ENCODE data around the gene PDIA6. TPM values are rescaled to one million over a fixed set of nuclear protein-coding genes. Genes with fewer than 3 reads are reported as not detected.
"Not testable (repeated sequence)": the region's sequence is repeated elsewhere in the genome, so short reads cannot be mapped to it uniquely, and the experiment has no call there.

PDIA6 gene
- total RNA-seq, 2 donors from 2014 or later = 109 to 213 TPM

- Histone ChIP-seq H3K4me1 (replicated peaks) (no peaks in the 10 kb centered on the region), H3K27ac (no peak overlapping the region), H3K27me3 (replicated peaks; ENCODE audit: insufficient read depth) (no peaks in the 10 kb centered on the region), H3K9me3 (no peaks in the 10 kb centered on the region), H3K4me3 (no peak overlapping the region), H3K36me3 (peaks cover 0 to 18% of the 10 kb centered on the region in 2 donors)
- no peak for DNase-seq (ENCODE audit: low spot score)
- TF ChIP-seq CTCF (IDR thresholded peaks at IDR 0.05) (no peak), POLR2AphosphoS5 (IDR thresholded peaks at IDR 0.05) (no peak), POLR2A (IDR thresholded peaks at IDR 0.05) (no peak)
- intact Hi-C loops (cut with DNase I) = no loop called here
- 75% methylated on average over 4 of the region's 4 CpGs for WGBS
Observed at GRCh38 chr2:10783421-10783820, 29.2 kb downstream of the PDIA6 start.

GRCh38 chr2:10781746-10782145 lies 30.8 kb downstream of the PDIA6 start:
- WGBS = 88% methylated on average over 8 of the region's 8 CpGs
- intact Hi-C loops (cut with DNase I) = no loop called here
- peaks cover 0 to 11% of the 10 kb centered on the region in 2 donors for H3K36me3 ChIP-seq

GRCh38 chr2:10780821-10781220 lies 31.8 kb downstream of the PDIA6 start:
- DNase-seq (ENCODE audit: low spot score); H3K9me3 ChIP-seq; intact Hi-C loops (cut with DNase I); H3K27me3 ChIP-seq (replicated peaks; ENCODE audit: insufficient read depth); H3K4me1 ChIP-seq (replicated peaks); H3K36me3 ChIP-seq; H3K27ac ChIP-seq; H3K4me3 ChIP-seq: not testable (repeated sequence)
- 94% methylated on average over 11 of the region's 11 CpGs for WGBS

More at GRCh38 chr2:10781746-10782145, 30.8 kb downstream of the PDIA6 start:
- no peaks in the 10 kb centered on the region for H3K4me1 ChIP-seq (replicated peaks)
- no peak overlapping the region for H3K4me3 ChIP-seq
- DNase-seq (ENCODE audit: low spot score) = no peak
- no peaks in the 10 kb centered on the region for H3K27me3 ChIP-seq (replicated peaks; ENCODE audit: insufficient read depth)
- no peak overlapping the region for H3K27ac ChIP-seq
- no peaks in the 10 kb centered on the region for H3K9me3 ChIP-seq
- TF ChIP-seq POLR2AphosphoS5 (IDR thresholded peaks at IDR 0.05) = no peak
- TF ChIP-seq POLR2A (IDR thresholded peaks at IDR 0.05) = no peak
- TF ChIP-seq CTCF (IDR thresholded peaks at IDR 0.05) = no peak

GRCh38 chr2:10780491-10780820 lies 32.1 kb downstream of the PDIA6 start:
- Histone ChIP-seq H3K36me3 (peaks cover 0 to 8% of the 10 kb centered on the region in 2 donors), H3K27ac (no peak overlapping the region), H3K9me3 (no peaks in the 10 kb centered on the region), H3K27me3 (replicated peaks; ENCODE audit: insufficient read depth) (no peaks in the 10 kb centered on the region), H3K4me3 (no peak overlapping the region), H3K4me1 (replicated peaks) (no peaks in the 10 kb centered on the region)
- no peak for DNase-seq (ENCODE audit: low spot score)
- intact Hi-C loops (cut with DNase I) = no loop called here
- no peak for TF ChIP-seq POLR2AphosphoS5 (IDR thresholded peaks at IDR 0.05)
- TF ChIP-seq CTCF (IDR thresholded peaks at IDR 0.05) = no peak
- TF ChIP-seq POLR2A (IDR thresholded peaks at IDR 0.05) = no peak
- WGBS = 96% methylated on average over 11 of the region's 11 CpGs

- no peaks in the 10 kb centered on the region for H3K27me3 ChIP-seq (replicated peaks; ENCODE audit: insufficient read depth)
- peaks cover 3% of the 10 kb centered on the region for H3K4me1 ChIP-seq (replicated peaks)
- intact Hi-C loops (cut with DNase I) = no loop called here
- no peak overlapping the region for H3K4me3 ChIP-seq
- no peak overlapping the region for H3K27ac ChIP-seq
- peaks cover 0 to 8% of the 10 kb centered on the region in 2 donors for H3K36me3 ChIP-seq
- H3K9me3 ChIP-seq = no peaks in the 10 kb centered on the region
- TF ChIP-seq CTCF (IDR thresholded peaks at IDR 0.05) = no peak
- TF ChIP-seq POLR2AphosphoS5 (IDR thresholded peaks at IDR 0.05) = no peak
- TF ChIP-seq POLR2A (IDR thresholded peaks at IDR 0.05) = no peak
- no peak for DNase-seq (ENCODE audit: low spot score)
- WGBS = 97% methylated on average over 25 of the region's 25 CpGs
Observed at GRCh38 chr2:10779776-10780490, 32.7 kb downstream of the PDIA6 start.
